VCaP (cell line): ENCODE measurements around the gene PYHIN1.
"Not testable (repeated sequence)": the region's sequence is repeated elsewhere in the genome, so short reads cannot be mapped to it uniquely, and the experiment has no call there.

Source experiments
- H3K27ac ChIP-seq: fragments of 450-650 bp; 2 replicates; pipeline ENCODE4 v1.5.1; 2017
- TF ChIP-seq, protein P1 (sequence below): fragments of 450-650 bp; conservative IDR thresholded peaks from 2 replicates; pipeline ENCODE4 v1.5.1; 2017; ENCODE audit warnings: mild to moderate bottlenecking, moderate library complexity

PYHIN1 gene

DNA sequence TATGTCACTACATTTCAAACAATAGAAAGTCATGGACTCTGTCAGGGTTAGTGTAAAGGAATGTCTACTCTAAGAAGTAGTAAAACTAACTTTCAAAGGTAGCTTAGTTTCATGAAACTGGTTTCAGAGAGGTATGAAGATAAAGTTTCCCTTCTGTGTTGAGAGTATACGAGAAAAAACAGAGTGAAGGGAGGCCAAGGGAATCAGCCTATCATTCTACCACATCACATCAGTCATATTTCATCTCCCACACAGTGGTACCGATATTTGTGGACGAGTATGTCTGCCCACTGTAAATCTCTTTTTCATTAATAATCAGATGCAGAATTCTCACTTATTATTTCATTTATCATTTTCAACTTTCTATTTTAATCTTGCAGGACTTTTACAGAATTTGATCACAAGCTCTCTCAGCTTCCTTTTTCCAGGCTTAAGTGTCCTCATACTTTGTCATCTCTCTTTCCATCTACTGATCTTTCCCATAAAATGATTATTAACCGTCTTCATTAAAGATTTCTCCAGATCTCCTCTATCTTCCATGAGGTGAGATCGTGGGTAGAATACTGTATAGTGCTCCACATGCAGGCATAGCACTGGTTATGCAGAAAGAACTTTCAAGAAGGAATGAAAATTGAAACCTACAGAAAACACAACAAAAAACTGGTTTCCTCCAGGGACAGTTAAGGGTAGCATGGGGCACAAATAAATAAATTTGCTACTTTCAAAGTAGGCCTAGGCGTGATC lies 66.9 kb downstream of the PYHIN1 start:
- no peak overlapping the region for H3K27ac ChIP-seq
- TF ChIP-seq, protein P1, sequence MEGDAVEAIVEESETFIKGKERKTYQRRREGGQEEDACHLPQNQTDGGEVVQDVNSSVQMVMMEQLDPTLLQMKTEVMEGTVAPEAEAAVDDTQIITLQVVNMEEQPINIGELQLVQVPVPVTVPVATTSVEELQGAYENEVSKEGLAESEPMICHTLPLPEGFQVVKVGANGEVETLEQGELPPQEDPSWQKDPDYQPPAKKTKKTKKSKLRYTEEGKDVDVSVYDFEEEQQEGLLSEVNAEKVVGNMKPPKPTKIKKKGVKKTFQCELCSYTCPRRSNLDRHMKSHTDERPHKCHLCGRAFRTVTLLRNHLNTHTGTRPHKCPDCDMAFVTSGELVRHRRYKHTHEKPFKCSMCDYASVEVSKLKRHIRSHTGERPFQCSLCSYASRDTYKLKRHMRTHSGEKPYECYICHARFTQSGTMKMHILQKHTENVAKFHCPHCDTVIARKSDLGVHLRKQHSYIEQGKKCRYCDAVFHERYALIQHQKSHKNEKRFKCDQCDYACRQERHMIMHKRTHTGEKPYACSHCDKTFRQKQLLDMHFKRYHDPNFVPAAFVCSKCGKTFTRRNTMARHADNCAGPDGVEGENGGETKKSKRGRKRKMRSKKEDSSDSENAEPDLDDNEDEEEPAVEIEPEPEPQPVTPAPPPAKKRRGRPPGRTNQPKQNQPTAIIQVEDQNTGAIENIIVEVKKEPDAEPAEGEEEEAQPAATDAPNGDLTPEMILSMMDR: no peak

DNA sequence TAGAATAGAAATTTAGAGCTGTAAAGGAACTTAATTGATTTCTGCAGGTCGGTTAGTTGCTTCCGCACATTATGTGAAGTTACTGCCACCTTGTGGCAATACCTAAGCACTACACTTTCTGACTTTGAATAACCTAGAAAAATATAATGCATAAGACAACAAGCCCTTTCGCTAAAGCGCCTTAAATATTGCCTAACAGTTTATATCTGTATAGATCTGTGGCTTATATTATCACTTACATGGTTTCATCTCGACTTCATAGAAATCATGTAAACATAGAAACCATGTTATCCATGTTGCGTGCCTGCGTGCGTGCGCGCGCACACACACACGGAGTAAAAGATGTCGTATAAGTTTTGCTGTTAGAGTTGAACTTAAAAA lies 67.4 kb downstream of the PYHIN1 start:
- H3K27ac ChIP-seq: no peak overlapping the region
- TF ChIP-seq, protein P1: peak; percentile 84

DNA sequence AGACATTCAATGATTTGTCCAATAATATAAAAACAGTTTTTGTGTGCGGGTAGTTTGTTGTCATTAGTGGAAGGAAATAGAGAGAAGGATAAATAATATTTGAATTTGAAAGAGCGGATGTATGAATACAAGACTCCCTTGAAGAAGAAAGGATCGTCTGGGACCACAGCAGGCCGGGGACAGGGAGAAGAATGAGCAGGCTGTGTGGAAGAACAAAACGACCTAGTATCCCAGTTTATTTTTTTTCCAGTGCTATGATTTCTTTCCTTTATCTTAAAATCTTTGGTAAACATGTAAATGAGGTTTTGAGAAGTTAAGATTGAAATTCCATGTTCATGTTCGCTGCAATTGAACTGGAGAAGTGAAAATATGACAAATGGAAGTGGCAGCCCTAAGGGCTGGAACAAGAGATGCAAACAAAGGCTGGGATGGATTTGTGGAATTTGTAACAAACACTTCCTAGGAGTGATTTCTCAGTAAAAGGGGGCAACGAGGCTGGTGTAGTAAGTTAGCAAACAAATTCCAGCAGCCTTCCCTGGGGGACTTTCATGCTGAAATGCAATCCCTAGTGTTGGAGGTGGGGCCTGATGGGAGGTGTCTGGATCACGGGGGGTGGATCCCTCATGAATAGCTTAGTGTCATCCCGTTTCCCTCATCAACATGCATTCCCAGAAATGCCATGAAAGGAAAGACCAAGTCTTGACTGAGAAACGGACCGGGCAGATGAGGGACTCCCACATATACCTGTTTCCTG lies 68.1 kb downstream of the PYHIN1 start:
- TF ChIP-seq, protein P1: no peak
- no peak overlapping the region for H3K27ac ChIP-seq

DNA sequence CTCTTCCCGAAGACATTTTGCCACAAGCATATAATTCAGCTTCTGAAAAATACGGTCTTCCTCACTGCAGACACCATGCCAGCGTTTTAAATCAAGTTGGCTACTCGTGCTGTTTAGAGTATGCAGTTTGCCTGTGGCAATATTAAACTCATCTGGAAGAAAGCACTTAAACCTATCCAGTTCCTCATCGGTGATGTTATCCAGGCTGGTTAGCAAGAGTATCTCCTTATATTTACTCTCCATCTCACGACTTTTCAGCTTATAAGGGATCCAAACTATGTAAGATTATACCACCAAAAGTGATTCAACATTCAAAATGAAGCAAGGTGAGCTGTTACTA lies 68.7 kb downstream of the PYHIN1 start:
- no peak overlapping the region for H3K27ac ChIP-seq

DNA sequence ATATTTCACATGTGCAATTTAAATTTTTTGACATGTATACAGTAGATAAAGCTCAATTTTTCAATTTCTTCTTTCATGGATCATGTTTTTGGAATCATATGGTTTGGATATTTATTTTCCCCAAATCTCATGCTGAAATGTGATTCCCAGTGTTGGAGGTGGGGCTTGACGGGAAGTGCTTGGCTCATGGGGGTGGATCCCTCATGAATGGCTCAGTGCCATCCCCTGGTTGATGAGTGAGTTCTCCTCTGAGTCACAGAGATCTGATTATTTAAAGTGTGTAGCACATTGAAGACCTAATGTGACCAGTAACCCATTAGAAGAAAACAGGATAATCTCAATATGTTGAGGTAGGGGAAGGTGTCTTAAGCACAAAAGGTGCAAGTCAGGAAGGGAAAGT lies 69.3 kb downstream of the PYHIN1 start:
- no peak overlapping the region for H3K27ac ChIP-seq
- TF ChIP-seq, protein P1: no peak

More for the DNA sequence above, 68.7 kb downstream of the PYHIN1 start:
- TF ChIP-seq, protein P1: no peak

DNA sequence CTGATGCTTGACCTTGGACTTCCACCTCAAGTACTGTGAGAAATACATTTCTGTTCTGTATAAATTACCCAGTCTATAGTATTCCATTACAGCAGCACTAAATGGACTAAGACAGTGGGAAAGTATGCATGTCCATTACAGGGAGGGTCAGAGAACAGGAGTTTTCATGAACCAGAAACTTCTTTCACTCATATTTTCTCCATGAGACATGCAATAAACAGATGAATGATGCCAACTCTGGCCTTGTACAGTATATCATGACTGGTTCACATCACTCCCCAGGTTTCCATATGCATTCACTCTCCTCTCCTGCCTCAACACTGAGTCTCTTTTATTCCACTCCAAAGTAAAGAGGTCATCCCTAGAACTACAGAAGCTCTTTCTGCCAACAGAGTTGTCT lies 73.8 kb downstream of the PYHIN1 start:
- TF ChIP-seq, protein P1: no peak
- H3K27ac ChIP-seq: no peak overlapping the region

DNA sequence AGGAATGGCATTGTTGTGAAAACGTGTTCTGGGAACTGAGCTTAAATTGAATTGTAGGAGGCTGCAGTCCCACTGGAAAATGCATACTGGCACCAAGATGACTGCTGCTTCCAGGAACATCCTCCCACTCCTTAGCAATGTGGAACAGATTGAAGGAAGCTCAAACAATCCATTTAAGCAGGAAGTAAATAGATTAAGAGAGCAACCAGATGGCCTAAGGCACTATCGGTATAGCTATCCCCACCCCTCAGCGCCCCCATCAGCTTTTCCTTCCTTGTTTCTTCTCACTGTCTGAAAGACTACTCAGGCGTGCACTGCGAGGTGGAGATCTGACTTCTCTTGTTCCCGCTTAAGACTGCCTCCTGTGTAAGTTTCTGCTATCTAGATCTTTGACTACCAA lies 74.3 kb downstream of the PYHIN1 start:
- TF ChIP-seq, protein P1: no peak

DNA sequence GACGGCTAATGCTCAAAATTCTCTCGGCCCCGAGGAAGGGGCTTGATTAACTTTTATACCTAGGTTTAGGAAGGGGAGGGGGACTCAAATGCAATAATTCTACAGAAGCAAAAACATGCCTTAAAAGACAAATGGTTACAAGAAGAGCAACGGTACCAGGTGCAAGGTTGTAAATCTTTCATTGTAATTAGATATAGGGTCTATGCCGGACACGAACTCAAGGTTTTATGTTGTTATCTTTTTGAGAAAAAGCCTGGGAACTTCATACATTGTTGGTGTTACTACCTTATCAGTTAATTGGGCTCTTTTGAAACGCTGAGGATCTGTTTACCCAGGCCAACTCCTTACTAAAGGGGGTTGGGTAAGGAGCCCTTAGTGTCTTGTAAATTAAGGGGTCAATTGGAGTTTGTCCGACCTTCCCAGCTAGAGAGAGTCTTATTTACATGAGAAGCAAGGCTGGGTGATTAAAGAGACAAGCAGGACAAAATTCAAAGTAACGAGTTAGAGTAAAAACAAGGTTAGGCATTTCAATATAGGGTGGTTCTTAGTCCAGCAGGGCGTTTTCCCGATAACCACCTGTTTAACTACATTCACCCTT lies 75.0 kb downstream of the PYHIN1 start:
- H3K27ac ChIP-seq: not testable (repeated sequence)

More for the DNA sequence above, 74.3 kb downstream of the PYHIN1 start:
- H3K27ac ChIP-seq: no peak overlapping the region
